Type B pancreatic cell (in vitro differentiated cells): ENCODE results near the gene USP31. TPM values are rescaled to one million over a fixed set of nuclear protein-coding genes. Genes with fewer than 3 reads are reported as not detected.

Experiments
- DNase-seq: peaks from one replicate; pipeline ENCODE4 v3.0.0; 2021; ENCODE audit warnings: mixed read lengths; ENCODE audit not compliant: unreplicated experiment; ENCODE audit errors: extremely low spot score
- H3K27ac Mint-ChIP-seq: 2 replicates; pipeline ENCODE4 v1.8.0; 2021; ENCODE audit warnings: mild to moderate bottlenecking, mixed read lengths
- H3K27me3 Mint-ChIP-seq: 2 replicates; pipeline ENCODE4 v1.8.0; 2021; ENCODE audit warnings: mixed read lengths
- H3K36me3 Mint-ChIP-seq: 2 replicates; pipeline ENCODE4 v1.8.0; 2021; ENCODE audit warnings: mixed read lengths
- H3K4me1 Mint-ChIP-seq: one replicate; pipeline ENCODE4 v1.8.0; 2021; ENCODE audit warnings: mixed read lengths; ENCODE audit not compliant: unreplicated experiment
- H3K4me3 Mint-ChIP-seq: 2 replicates; pipeline ENCODE4 v1.8.0; 2021; ENCODE audit warnings: mild to moderate bottlenecking, mixed read lengths
- H3K9me3 Mint-ChIP-seq: 2 replicates; pipeline ENCODE4 v1.8.0; 2021; ENCODE audit warnings: mixed read lengths
- CTCF ChIP-seq: fragments of 200-600 bp; sonication (generic); conservative IDR thresholded peaks from 2 replicates; pipeline ENCODE4 v1.5.0; 2021; ENCODE audit warnings: antibody characterized with exemption, mild to moderate bottlenecking
- total RNA-seq: library from RNA; stranded (reverse); gene quantifications from 2 replicates; pipeline ENCODE4 v1.2.1, GENCODE V29; 2021; ENCODE audit warnings: low replicate concordance

Gene USP31
- total RNA-seq, 1 donor from 2014 or later = 12.3 TPM

- no peak overlapping the region for H3K27ac Mint-ChIP-seq
Measured at GRCh38 chr16:23120562-23120961, 28.7 kb downstream of the USP31 start.

GRCh38 chr16:23119570-23119969 is 29.7 kb downstream of the USP31 start:
- Mint-ChIP-seq H3K27me3 (no peaks in the 10 kb centered on the region), H3K4me3 (no peak overlapping the region), H3K27ac (no peak overlapping the region), H3K4me1 (peaks cover 30% of the 10 kb centered on the region), H3K36me3 (peaks cover 4% of the 10 kb centered on the region), H3K9me3 (no peaks in the 10 kb centered on the region)
- no peak for DNase-seq
- TF ChIP-seq CTCF = no peak

More at GRCh38 chr16:23120562-23120961, 28.7 kb downstream of the USP31 start:
- Mint-ChIP-seq H3K36me3 (peaks cover 4% of the 10 kb centered on the region), H3K9me3 (no peaks in the 10 kb centered on the region), H3K27me3 (no peaks in the 10 kb centered on the region), H3K4me1 (peaks cover 38% of the 10 kb centered on the region), H3K4me3 (no peak overlapping the region)
- no peak for TF ChIP-seq CTCF
- DNase-seq = no peak

GRCh38 chr16:23114131-23114904 is 34.9 kb downstream of the USP31 start:
- TF ChIP-seq CTCF = no peak
- Mint-ChIP-seq H3K9me3 (peaks cover 9% of the 10 kb centered on the region), H3K27me3 (no peaks in the 10 kb centered on the region), H3K4me1 (peaks cover 11% of the 10 kb centered on the region), H3K27ac (no peak overlapping the region), H3K4me3 (no peak overlapping the region), H3K36me3 (peaks cover 9% of the 10 kb centered on the region)
- no peak for DNase-seq

GRCh38 chr16:23113185-23113584 is 36.1 kb downstream of the USP31 start:
- H3K4me1 Mint-ChIP-seq = peaks cover 10% of the 10 kb centered on the region
- peaks cover 14% of the 10 kb centered on the region for H3K36me3 Mint-ChIP-seq
- no peak overlapping the region for H3K27ac Mint-ChIP-seq
- H3K9me3 Mint-ChIP-seq = peaks cover 9% of the 10 kb centered on the region
- H3K27me3 Mint-ChIP-seq = no peaks in the 10 kb centered on the region
- DNase-seq = no peak
- TF ChIP-seq CTCF = no peak
- no peak overlapping the region for H3K4me3 Mint-ChIP-seq

- no peak for DNase-seq
- peaks cover 21% of the 10 kb centered on the region for H3K36me3 Mint-ChIP-seq
- H3K27me3 Mint-ChIP-seq = no peaks in the 10 kb centered on the region
- H3K4me1 Mint-ChIP-seq = no peaks in the 10 kb centered on the region
- no peak overlapping the region for H3K27ac Mint-ChIP-seq
- TF ChIP-seq CTCF = no peak
- no peak overlapping the region for H3K4me3 Mint-ChIP-seq
- H3K9me3 Mint-ChIP-seq = peaks cover 9% of the 10 kb centered on the region
Measured at GRCh38 chr16:23110257-23110899, 38.9 kb downstream of the USP31 start.
